Spleen (tissue), 11 donors: Measurements from ENCODE around the gene PHACTR4. TPM values are rescaled to one million over a fixed set of nuclear protein-coding genes. Genes with fewer than 3 reads are reported as not detected.

Experiments
- DNase-seq: peaks from one replicate; pipeline ENCODE4 v3.0.0-alpha.2; 2020
- H3K27ac ChIP-seq, 8 donors: fragments of 200-600 bp; sonication (generic) in 7 of 8; 1 replicate in 4 of 8; 2 replicates in 4 of 8; pipeline versions ENCODE4 v1.5.0 to v1.8.0; 2016 to 2021; ENCODE audit warnings: inconsistent platforms in 4 of 8, mild to moderate bottlenecking in 4 of 8, moderate library complexity in 1 of 8
- H3K27me3 ChIP-seq, 7 donors: fragments of 200-600 bp; sonication (generic) in 6 of 7; replicated peaks in 1 of 7; 1 replicate in 4 of 7; 2 replicates in 3 of 7; pipeline versions ENCODE4 v1.5.0 to v1.8.0; 2016 to 2021; ENCODE audit warnings: inconsistent platforms in 3 of 7, mild to moderate bottlenecking in 1 of 7
- H3K36me3 ChIP-seq, 6 donors: fragments of 200-600 bp; sonication (generic) in 5 of 6; 1 replicate in 4 of 6; 2 replicates in 2 of 6; pipeline versions ENCODE4 v1.5.0 to v1.8.0; 2016 to 2021; ENCODE audit warnings: inconsistent platforms in 2 of 6
- H3K4me1 ChIP-seq, 6 donors: fragments of 200-600 bp; sonication (generic) in 5 of 6; 1 replicate in 3 of 6; 2 replicates in 3 of 6; pipeline versions ENCODE4 v1.5.0 to v1.8.0; 2016 to 2021; ENCODE audit warnings: inconsistent platforms in 3 of 6
- H3K4me3 ChIP-seq, 8 donors: fragments of 200-600 bp; sonication (generic) in 7 of 8; 1 replicate in 4 of 8; 2 replicates in 4 of 8; pipeline versions ENCODE4 v1.5.0 to v1.8.0; 2016 to 2021; ENCODE audit warnings: inconsistent platforms in 4 of 8, mild to moderate bottlenecking in 4 of 8, moderate library complexity in 2 of 8
- H3K9me3 ChIP-seq, 8 donors: fragments of 200-600 bp; sonication (generic) in 7 of 8; 1 replicate in 4 of 8; 2 replicates in 4 of 8; pipeline versions ENCODE4 v1.5.0 to v1.8.0; 2016 to 2021; ENCODE audit warnings: inconsistent platforms in 4 of 8
- CTCF ChIP-seq, 11 experiments: fragments of 200-600 bp in 7 of 11; fragments of 450-650 bp in 4 of 11; sonication (generic) in 4 of 11; IDR thresholded peaks in 8 of 11; conservative IDR thresholded peaks in 3 of 11; 1 replicate in 7 of 11; 2 replicates in 4 of 11; pipeline versions ENCODE4 v1.4.0 to v1.8.0; 2016 to 2021; ENCODE audit warnings: antibody characterized with exemption in 11 of 11, inconsistent platforms in 4 of 11, mild to moderate bottlenecking in 1 of 11
- POLR2A ChIP-seq, 3 donors: fragments of 450-650 bp; IDR thresholded peaks; one replicate each; pipeline ENCODE4 v1.5.1; 2017; ENCODE audit warnings: antibody characterized with exemption in 3 of 3, mild to moderate bottlenecking in 1 of 3
- POLR2AphosphoS5 ChIP-seq, 3 donors: sonication (generic); formaldehyde crosslinking; IDR thresholded peaks; one replicate each; pipeline ENCODE4 v1.5.1; 2017; ENCODE audit warnings: antibody characterized with exemption in 3 of 3
- WGBS, 5 donors: extraction: QIAGEN DNeasy Blood & Tissue Kit in 3 of 5; methylation state at CpG; one replicate each; pipeline versions ENCODE4 v1.1.5 to v1.1.7; 2013 to 2018; 5-methylcytosine and 5-hydroxymethylcytosine counted together
- intact Hi-C: fragments of 100-400 bp; cut with DNase I; formaldehyde crosslinking; loops from one replicate; pipeline ENCODE4 v1.15.0; 2023; ENCODE audit warnings: low total_unique reads
- polyA plus RNA-seq, 3 donors: library from polyadenylated mRNA; stranded (reverse); fragments of 200-250 nt; gene quantifications; one replicate each; pipeline ENCODE4 v1.2.1, GENCODE V29; 2013
- total RNA-seq, 7 donors: library from RNA; depleted of rRNA in 3 of 7; stranded (reverse); fragments of >200 nt in 3 of 7; fragmentation: NEBNext Ultra II Directional in 4 of 7; extraction: Animal tissue kit (Norgen Biotek cat#: 25700) in 4 of 7; gene quantifications; one replicate each; pipeline versions ENCODE4 v1.1.0 to v1.2.1, GENCODE V29; 2016 to 2021
- donor health status: healthy with polysubstance abuse.
- donor health status: DM: no; HTN: no; CAD: no; lungs with moderate emphysema.
- donor health status: DM: no; HTN: no; CAD: no.
- donor health status: Bipolar disorder and iron deficiency.
- donor health status: healthy.
- donor health status: DM: no; HTN: no; CAD: no.
- donor health status: DM: yes; HTN: yes; CAD: no.

PHACTR4 gene
- total and polyA plus RNA-seq, 10 donors: 8.2 to 55.9 (median 31.3) TPM

GRCh38 chr1:28449904-28450303 is 80.4 kb downstream of the PHACTR4 start:
- Histone ChIP-seq H3K4me1 (peaks cover 0 to 28% (median 8%) of the 10 kb centered on the region in 6 donors), H3K9me3 (no peaks in the 10 kb centered on the region), H3K27me3 (no peaks in the 10 kb centered on the region), H3K27ac (peak overlapping the region in 2 of 8 donors; percentile 6 to 20), H3K36me3 (peaks cover 0 to 8% (median 0%) of the 10 kb centered on the region in 6 donors), H3K4me3 (no peak overlapping the region)
- intact Hi-C loops: no loop called here
- WGBS, 5 donors: 35 to 58% (median 50%) methylated on average over 1 of the region's 1 CpG
- no peak for DNase-seq
- TF ChIP-seq POLR2A (IDR thresholded peaks at IDR 0.05) (no peak), CTCF (IDR thresholded peaks at IDR 0.05 in 8 of 11, conservative IDR thresholded peaks at IDR 0.05 in 3 of 11) (no peak), POLR2AphosphoS5 (IDR thresholded peaks at IDR 0.05) (no peak)

- Histone ChIP-seq H3K9me3 (no peaks in the 10 kb centered on the region), H3K4me1 (peaks cover 0 to 33% (median 10%) of the 10 kb centered on the region in 6 donors), H3K36me3 (peaks cover 0 to 8% (median 0%) of the 10 kb centered on the region in 6 donors), H3K27ac (peak overlapping the region in 1 of 8 donors; percentile 20), H3K4me3 (no peak overlapping the region), H3K27me3 (no peaks in the 10 kb centered on the region)
- DNase-seq: no peak
- no peak for TF ChIP-seq CTCF (IDR thresholded peaks at IDR 0.05 in 8 of 11, conservative IDR thresholded peaks at IDR 0.05 in 3 of 11)
- no peak for TF ChIP-seq POLR2AphosphoS5 (IDR thresholded peaks at IDR 0.05)
- TF ChIP-seq POLR2A (IDR thresholded peaks at IDR 0.05): no peak
- 72 to 84% (median 81%) methylated on average over 5 of the region's 5 CpGs for WGBS, 5 donors
- intact Hi-C loops: no loop called here
These were observed 81.0 kb downstream of the PHACTR4 start for GRCh38 chr1:28450561-28450960.

GRCh38 chr1:28451011-28451410 is 81.5 kb downstream of the PHACTR4 start:
- no peaks in the 10 kb centered on the region for H3K9me3 ChIP-seq
- no peaks in the 10 kb centered on the region for H3K27me3 ChIP-seq
- intact Hi-C loops: no loop called here
- no peak overlapping the region for H3K27ac ChIP-seq
- TF ChIP-seq POLR2AphosphoS5 (IDR thresholded peaks at IDR 0.05) (no peak), CTCF (IDR thresholded peaks at IDR 0.05 in 8 of 11, conservative IDR thresholded peaks at IDR 0.05 in 3 of 11) (no peak), POLR2A (IDR thresholded peaks at IDR 0.05) (no peak)
- WGBS, 5 donors: 92 to 97% (median 95%) methylated on average over 5 of the region's 5 CpGs
- no peak overlapping the region for H3K4me3 ChIP-seq
- H3K4me1 ChIP-seq: peaks cover 0 to 38% (median 13%) of the 10 kb centered on the region in 6 donors
- no peak for DNase-seq
- peaks cover 0 to 8% (median 0%) of the 10 kb centered on the region in 6 donors for H3K36me3 ChIP-seq

- TF ChIP-seq POLR2AphosphoS5 (IDR thresholded peaks at IDR 0.05) (no peak), POLR2A (IDR thresholded peaks at IDR 0.05) (no peak), CTCF (IDR thresholded peaks at IDR 0.05 in 8 of 11, conservative IDR thresholded peaks at IDR 0.05 in 3 of 11) (no peak)
- no peak for DNase-seq
- intact Hi-C loops: no loop called here
- peak overlapping the region in 7 of 8 donors; percentile 21 to 69 (median 66) for H3K27ac ChIP-seq
- H3K9me3 ChIP-seq: no peaks in the 10 kb centered on the region
- peaks cover 0 to 30% (median 9%) of the 10 kb centered on the region in 6 donors for H3K36me3 ChIP-seq
- no peaks in the 10 kb centered on the region for H3K27me3 ChIP-seq
- 27 to 41% (median 35%) methylated on average over 5 of the region's 5 CpGs for WGBS, 5 donors
- peaks cover 5 to 47% (median 25%) of the 10 kb centered on the region in 6 donors for H3K4me1 ChIP-seq
- H3K4me3 ChIP-seq: no peak overlapping the region
These were observed 86.5 kb downstream of the PHACTR4 start for GRCh38 chr1:28456078-28456477.
